ENCODE data around the gene AKT1.

The AKT1 gene

DNA sequence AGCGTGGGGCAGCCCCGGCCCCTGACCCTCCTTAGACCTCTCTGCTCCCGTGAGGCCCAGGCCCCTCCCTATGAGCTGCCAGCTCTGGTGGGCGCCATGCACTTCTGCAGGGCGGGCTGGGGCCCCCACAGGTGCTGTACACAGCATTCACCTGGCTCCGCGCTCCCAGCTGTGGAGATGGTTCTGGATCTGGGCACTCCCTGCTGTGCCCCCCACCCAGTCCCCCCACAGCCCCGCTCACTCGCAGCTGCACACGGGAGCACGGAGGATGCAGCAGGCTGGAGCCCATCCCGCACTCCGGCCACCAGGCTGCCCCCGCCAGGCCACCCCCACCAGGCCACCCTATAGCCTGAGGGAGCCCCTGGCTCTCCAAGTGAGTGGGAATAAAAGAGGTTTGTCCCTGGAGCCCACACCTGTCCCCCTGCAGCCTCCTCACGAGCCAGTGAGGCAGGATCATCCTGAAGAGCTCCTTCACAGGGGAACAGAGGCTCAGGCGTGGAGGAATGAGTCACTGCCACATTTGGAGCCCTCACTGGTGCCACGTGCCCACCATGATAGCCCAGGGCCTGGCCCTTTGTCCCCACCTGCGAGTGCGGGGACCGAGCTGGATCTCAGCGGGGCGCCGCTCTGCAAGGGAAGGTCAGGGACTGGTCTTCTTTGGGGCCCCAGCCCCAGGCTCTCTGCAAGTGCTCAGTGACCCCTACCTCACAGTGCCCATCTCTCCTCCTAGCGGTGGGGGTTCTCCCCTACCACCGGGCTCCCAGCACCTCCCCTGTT, 69.6 kb downstream of the AKT1 start:
- FAIRE-seq: no peak
- DNase-seq (ENCODE audit: low spot score): no peak

DNA sequence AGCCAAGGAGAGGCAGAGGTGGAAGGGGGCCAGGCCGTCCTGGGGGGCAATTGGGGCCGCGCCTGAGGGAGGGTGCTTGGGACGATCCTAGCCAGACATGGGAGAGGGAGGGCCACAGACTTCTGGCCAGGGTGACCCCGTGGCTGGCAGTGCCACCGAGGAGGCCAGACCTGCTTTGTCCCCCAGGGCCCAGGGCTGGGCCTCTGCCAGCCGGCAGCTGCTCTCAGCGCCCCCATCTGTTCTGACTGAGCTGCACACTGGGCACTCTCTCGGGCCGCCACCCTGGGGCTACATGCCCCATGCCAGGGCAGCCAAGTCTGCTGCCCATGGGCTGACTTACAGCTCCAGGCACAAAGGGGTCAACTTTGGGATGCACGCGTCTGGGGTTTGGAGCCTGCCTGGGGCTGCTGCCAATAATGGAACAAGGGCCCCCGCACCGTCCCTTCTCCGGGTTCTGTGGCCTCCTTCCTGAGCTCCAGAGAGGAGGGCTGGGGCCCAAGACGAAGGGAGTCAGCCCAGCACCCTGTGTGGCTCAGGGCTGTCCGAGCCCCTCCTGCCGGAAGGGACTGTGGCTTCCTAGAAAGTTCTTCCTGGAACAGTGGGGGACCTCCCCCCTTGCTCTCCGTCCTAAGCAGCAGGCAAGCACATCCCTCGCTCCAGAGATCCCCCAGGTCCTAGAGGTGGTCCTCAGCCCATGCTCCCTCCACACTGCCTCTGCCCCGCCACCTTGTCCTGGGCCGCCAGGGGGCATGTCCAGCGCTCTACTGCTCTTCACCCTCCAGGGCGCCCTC, 70.4 kb downstream of the AKT1 start:
- FAIRE-seq (no peak), DNase-seq (ENCODE audit: low spot score) (no peak)

DNA sequence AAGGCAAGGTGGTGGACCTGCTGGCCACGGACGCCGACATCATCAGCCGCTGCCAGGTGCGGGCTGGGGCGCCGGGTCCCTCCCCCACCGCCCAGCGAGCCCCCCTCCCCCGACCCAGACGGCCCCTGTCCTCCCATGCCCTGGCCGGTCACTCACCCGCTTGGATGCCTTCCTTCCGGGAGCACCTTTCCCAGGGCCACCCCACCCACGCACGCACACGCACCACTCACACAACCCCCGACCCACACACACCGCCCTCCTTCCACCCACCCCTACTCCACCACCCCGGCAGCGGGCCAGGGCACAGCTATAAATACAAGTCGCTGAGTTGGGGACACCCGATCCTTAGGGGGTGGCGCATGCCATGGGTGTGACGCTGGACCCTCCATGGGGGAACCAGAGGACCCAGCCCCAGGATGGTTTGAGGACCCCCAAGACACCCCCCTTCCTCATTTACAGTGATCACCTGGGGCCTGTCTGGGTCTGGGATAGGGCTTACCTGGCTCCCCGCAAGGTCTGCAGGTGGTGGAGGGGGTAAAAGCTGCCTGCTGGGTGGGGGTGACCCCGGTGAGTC, 71.1 kb downstream of the AKT1 start:
- DNase-seq (ENCODE audit: low spot score) (no peak), FAIRE-seq (no peak)

DNA sequence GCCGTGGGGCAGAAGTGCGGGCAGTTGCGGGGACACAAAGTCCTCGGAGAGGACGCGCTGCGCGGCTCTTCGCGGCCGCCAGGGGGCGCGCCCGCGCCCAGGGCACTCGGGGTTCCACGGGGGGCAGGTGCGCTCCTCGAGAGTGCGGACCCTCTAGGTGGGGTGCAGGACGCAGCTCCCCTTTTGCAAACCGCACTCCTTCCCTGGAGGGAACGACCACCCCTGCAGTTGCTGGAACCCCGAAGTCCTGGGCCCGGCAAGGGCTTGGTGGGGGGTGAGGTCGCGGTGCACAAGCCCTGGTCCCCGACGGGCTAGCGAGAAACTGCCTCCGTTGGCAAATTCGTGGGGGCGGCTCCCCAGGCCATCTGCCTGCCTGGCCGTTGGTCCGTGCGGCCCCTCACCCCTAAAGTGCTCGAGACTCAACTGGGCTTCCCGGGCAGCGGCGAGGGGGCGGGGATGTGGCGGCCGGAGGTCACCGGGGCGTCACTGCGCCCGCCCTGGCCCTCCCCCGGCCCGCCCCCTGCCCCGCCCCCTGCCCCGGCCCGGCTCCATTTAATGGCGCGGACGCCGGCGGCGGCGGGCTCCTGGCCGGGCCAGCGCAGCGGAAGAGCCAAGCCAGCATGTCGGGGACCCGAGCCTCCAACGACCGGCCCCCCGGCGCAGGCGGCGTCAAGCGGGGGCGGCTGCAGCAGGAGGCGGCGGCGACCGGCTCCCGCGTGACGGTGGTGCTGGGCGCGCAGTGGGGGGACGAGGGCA, 71.7 kb downstream of the AKT1 start, which contains the start of gene ADSS1:
Gene ADSS1, plus strand, starts transcription at position 579 of the 756 bp plus-strand sequence. Its CDS starts 42 bp downstream, at position 621.
- FAIRE-seq: no peak
- peak; percentile 27 for DNase-seq (ENCODE audit: low spot score)

DNA sequence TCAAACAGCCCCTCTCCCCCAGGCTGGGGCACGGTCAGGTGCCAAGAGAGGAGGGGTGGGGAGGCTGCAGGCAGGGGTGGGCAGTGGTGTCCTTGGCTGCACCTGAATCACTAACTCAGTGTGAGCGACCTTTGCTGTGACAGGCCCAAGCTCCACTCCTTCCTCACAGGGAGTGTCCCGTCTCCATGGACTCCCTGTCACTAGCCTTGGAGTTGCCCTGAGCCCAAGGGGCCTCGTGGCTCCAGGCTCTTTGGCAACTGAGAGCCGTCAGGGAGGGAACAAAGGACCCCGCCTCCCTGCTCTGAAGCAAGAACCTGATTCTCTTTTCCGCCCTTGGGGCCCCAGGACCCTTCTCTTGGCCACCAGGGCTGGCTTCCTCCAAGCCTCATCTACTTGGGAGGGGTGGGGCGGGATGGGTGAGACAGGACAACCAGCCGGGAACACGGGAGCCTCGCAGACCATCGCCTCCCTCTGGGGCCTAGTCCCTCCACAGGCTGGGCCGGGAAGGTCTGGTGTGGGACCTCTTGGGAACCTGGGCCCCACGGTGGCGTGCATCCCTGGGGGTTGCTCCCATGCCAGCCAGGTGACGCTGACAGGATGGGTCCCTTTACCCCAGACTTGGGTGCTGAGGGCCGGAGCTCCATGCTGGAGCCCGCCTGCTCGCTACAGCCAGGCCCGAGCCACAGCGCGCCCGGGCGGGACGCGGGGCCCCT, 72.5 kb downstream of the AKT1 start:
- DNase-seq (ENCODE audit: low spot score) (no peak), FAIRE-seq (no peak)

DNA sequence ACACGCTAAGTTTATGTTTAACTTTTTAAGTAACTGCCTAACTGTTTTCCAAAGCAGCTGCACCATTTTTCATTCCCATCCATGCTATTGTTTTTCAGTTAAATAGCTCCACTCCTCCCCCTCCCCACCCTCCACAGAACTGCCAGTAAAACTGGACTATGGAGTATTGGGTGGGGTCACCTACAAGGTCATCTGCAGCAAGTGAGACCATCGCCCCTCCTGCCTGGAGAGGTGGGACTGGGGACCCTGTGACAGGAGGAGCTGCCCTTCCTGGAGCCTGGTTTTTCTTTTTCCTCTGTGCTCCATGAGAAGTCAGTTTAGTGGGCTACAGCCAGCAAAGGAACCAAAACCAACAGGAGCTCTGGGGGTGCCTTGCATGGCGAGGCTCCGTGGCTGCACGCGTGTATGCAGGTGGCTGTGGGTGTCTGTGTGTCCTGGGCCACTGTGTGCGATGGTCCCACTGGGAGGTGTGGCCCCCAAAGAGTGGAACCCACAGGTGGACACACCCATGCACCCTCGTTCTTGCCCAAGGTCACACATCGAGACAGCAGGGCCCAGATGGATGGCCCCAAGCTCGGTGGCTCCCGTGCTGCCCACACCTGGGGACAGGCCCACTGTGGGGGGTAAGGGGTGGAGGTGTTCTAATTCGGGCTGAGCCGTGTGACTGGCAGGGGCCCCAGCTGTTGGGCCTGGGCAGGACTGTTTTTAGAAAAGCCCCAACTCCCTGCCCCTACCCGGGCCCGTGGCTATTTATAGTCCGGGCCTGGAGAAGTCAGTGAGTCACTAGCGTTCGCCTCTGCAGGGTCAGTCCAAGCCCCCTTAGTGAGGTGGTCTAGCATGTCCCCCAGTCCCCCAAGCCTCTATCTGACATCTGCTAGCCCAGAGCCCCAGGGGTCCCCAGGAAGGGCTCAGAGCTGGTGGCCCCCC, 73.8 kb downstream of the AKT1 start:
- DNase-seq (ENCODE audit: low spot score) (no peak), FAIRE-seq (no peak)

Data from RCC 7860 (cell line).